HG03442 (cell line): ENCODE results near the gene KCNH2.
"Not testable (repeated sequence)": the region's sequence is repeated elsewhere in the genome, so short reads cannot be mapped to it uniquely, and the experiment has no call there.

ENCODE experiments used
- ATAC-seq: cut with Tn5 transposase; IDR thresholded peaks from one replicate; pipeline ENCODE4 v1.9.1; 2021; ENCODE audit warnings: mild to moderate bottlenecking, moderate library complexity; ENCODE audit not compliant: unreplicated experiment

The KCNH2 gene

DNA sequence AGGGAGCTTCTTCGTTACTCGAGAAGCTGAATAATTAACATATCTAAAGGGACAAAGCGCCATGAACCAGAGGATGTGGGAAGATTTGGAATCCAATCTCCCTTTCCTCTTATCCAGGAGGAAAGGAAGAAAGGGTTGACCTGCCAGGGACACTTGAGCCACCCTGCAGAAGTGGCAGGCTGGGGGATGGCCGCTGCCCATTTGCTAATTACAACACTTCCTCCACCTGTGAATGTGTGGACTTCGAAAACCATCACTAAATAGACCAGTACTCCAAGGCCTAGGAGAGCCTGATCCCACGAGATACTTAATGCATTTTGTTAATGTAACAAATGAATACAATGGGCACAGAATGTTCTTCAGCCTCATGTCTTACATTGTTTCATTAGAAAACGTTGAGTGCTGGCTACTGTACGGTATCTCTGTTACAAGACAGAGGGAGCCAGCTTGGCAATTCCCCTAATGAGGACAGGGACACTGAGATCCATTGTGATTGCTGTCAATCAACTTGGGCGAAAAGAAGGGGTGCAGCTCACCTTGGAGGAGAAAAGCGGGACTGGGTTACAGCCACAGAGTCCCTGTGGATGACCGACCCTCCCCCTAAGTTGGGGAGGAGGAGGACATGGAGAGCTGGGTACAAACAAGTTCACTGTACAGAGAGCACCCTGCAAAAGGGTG lies 66.4 kb downstream of the KCNH2 start:
- no peak for ATAC-seq

DNA sequence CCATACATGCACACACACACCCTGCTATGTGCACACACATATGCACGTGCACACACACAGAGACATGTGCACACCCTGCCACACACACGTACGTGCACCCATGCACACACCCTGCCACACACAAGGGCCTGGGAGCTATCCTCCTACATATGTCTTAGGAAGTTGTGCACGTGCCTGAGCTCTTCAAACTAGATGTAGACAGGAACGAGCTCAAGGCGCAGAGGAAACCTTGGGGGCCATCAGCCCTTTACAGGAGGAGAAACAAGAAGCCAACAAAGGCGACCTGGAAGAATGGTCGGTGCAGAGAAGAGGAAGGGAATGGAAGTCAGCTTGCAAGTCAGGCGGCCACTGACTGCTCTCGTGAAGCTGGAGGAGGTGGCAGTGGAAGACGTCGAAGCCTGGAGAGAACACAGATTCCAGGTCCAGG lies 67.1 kb downstream of the KCNH2 start:
- no peak for ATAC-seq

DNA sequence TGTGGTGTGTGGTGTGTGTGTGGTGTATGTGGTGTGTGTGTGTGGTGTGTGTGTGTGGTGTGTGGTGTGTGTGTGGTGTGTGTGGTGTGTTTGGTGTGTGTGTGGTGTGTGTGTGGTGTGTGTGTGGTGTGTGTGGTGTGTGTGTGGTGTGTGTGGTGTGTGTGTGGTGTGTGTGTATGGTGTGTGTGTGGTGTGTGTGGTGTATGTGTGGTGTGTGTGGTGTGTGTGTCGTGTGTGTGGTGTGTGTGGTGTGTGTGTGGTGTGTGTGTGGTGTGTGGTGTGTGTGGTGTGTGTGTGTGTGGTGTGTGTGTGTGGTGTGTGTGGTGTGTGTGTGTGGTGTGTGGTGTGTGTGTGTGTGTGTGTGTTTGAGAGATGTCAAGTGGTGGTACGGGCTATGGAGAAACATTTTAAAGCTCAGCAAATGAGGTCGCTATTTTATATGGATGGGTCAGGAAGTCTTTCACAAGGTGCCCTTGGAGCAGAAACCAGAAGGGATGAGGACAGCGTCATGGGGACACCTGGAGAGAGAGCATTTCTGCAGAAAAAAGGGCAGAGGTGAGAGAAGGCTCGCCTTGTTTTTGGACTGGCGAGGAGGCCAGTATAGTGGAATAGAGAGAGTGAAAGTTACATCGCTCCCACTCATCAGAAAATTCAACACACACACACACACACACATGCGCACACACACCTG lies 67.7 kb downstream of the KCNH2 start:
- not testable (repeated sequence) for ATAC-seq

DNA sequence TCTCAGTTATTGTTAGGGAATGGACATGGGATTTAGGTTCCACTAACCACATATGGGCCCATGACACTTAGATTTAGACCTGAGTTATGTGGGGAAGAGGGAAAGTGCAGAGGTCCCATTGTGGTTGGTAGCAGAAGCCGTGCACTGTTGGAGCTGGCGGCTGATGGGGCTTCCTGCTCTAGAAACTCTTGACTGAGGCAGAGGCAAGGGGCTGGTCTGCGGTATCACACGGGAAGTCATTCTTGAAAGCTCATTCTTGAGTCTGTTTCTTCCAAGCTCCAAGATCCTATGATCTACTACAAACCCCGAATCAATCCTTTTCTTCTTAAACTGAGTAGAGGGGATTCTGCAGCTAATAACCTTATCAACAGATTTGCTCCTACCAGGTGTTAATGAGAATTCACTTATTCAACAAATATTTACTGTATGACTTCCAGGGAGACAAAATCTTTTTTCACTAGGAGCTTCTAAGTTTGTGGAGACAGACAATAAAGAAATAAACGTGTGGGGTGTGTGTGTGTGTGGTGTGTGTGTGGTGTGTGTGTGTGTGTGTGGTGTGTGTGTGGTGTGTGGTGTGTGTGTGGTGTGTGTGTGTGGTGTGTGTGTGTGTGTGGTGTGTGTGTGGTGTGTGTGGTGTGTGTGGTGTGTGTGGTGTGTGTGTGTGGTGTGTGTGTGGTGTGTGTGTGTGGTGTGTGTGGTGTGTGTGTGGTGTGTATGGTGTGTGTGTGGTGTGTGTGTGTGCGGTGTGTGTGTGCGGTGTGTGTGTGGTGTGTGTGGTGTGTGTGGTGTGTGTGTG lies 68.7 kb downstream of the KCNH2 start:
- ATAC-seq: no peak

DNA sequence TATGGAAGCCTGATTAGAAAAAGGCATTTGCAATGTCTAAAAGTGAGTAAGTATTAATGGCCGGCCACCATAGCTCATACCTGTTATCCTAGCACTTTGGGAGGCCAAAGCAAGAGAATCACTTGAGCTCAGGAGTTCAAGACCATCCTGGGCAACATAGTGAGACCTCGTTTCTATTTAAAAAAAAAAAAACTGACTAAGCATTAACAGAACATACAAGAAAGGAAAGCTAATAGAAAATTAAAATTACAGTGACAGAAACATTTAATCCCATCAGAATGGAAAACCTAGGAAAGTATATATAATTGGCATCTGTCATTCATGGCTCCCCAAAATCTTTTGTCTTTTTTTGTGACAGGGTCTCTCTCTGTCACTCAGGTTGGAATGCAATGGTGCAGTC lies 69.9 kb downstream of the KCNH2 start:
- ATAC-seq: no peak

DNA sequence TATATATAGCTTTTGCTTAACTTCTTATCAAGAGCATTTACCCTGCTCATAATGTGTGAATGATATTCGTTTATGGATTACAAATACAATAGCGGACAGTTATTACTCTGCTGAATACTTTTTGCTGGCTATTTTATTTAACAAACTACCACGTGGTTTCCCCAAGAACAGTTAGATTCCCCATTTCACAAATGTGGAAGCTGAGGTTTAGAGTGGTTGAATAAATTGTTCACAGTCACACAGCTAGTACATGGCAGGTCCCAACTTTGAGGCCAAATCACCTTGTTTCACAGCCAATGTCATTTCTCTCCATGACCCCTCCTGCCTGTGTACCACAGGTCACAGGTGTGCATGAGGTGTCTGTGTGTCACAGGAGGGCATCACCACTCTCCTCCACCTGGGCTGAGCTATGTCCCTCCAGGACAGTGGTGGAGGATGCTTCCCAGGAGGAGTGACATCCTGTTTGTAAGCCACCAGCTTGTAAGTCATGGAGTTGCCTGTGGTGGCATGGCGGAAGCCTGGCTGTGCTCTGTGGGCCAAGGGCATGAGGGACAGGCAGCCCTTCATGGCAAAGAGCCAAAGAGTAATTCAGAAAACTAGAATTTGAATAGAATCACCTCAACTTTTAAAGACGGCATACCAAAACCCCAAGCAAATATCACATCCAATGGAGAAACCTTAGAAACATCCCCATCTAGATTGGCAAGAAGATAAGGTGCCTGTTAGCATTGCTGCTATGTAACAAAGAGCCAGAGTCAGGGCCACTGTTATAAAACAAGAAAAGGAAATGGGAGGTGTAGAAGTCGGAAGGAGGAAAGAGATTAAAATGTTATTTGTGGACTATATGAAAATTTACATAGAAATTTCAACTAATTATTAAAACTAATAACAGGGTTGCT lies 73.9 kb downstream of the KCNH2 start:
- ATAC-seq: no peak

DNA sequence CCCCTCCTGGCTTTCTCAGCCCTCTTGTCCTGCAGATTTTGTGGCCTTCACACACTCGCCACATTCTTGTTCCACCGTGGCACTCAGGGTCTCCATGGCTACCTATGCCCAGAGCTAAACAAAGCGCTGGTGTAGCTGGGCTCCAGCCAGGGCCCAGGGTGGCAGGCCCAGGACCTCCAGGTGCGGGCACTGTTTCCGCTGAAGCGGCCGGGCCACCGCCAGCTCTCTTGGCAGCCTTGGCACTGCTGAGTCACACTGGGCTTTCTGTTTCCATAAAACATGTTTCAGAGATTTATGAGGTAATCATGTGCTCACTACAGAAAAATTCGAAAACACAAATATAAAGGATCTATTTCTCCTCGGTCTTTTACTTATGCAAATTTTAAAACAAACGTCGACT lies 74.5 kb downstream of the KCNH2 start:
- no peak for ATAC-seq

DNA sequence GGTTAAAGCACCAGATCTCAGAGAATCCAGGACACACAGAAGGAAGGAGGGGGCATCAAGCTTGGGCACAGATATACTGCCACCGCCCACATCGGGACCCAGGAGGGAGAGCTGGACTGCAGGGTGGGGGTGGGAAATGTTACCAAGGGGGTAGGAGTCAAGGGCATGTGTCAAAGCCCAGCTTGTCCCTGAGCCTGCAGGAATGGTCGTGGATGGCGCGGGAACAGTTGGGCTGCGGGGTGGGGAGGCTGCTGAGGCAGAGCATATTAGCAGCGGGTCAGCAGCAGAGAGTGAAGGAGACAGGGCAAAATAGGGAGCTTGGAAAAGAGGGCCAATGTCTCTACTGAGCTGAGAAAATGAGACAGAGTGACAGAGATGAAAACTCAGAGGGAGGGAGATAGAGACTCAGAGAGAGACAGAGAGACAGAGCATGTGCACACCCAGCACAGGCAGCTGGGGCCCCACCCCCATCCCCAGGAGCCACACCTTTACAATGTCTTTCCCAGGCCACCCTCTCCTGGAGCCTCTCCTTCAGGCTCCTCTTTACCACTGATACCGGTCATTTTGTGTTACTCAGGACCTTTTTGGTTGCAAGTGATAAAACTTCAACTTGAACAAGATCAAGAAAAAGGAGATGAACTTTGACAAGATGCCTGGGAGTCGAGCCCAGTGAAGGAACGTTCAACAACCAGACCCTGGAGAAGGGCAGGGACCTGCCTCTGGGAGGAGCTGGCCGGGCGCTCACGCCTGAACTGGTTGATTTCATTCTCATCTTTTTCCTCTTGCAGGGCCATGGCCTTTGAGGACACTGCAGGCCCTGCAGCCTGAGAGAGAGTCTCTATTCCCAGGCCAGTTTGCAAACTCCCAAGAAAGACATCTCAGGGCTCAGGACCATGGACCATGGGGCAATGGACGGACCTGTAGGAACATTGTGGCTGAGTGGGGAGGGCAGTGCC lies 75.8 kb downstream of the KCNH2 start:
- ATAC-seq: no peak

DNA sequence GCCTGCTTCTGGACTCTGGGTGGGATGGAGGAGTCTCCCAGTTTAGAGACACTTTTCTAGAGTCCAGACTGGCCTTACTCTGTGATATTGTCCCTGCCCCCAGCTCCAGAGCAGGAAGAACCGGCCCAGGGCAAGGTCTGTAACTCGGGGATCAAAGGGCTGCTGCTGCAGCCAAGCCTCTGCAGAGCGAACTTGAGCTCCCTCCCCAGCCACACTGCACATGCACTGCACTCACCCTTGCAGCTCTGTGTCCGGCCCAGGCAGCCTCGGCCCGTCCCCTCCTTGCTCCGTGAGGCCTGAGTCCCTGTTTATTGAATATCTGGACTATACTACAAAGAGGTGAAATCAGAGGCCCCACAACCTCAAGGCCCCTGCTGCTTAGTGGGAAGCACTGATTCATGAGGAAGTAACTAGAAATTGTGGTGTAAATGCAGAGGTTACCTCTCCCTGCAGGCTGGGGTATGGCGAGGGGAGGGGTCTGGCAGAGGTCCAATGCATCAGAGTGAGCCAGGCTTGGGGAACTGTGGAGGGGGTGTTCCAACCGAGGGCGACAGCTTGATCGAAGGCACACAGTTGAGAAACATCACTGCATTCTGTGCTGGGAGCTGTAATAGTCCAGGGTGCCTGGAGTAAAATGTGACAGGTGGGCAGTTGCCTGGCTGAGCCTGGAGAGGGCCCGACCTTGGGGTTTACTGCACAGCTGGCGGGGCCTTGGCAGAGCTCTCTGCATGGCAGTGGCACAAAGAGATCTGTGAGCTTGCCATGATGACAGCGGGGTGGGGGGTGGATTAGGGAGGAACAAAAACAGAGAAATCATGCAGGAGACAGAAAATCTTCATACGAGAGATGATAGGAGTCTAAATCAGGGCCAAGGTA lies 76.7 kb downstream of the KCNH2 start:
- ATAC-seq: no peak

DNA sequence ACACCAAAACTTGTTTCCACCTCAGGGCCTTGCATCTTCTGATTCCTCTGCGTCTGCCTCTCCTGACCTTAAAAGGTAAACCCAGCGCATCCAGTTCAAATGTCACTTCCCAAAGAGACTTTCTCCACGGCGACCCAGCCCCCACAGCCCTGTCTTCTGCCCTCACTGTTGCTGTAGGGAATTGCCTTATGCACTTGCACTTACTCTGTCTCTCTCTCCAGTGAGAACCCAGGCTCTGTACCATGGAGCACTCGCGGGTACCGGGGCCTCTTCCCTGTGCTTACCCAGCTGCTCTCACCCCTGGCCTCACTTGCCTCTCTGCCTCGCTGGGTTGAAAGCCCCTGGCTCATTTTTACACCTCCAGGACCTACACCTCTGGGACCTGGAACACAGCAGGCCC lies 77.4 kb downstream of the KCNH2 start:
- no peak for ATAC-seq

DNA sequence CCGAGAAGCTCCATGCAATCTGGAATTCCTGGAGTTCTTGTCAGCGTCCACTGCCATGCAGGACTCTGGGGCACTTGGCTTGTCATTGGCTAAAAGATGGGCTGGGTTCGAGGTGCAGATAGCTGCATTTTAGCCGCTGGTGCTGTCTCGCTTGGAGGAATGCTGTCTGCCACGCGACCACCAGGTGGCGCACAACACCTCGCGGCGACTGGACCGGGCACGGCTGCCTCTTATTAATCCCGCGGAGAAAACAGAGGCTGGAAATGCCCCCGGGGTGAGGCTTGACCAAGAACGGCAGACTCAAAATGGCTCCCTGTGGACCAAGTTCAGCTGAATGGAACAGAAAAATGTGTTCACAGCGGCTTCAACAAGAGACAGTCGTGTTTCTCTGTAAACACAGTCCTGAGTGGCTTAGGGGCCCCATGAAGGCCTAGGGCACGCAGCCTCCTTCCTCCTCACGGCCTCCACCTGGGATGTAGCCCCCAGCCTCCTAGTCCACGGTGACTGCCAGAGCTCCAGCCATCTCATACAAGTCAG lies 79.6 kb downstream of the KCNH2 start:
- ATAC-seq: no peak

DNA sequence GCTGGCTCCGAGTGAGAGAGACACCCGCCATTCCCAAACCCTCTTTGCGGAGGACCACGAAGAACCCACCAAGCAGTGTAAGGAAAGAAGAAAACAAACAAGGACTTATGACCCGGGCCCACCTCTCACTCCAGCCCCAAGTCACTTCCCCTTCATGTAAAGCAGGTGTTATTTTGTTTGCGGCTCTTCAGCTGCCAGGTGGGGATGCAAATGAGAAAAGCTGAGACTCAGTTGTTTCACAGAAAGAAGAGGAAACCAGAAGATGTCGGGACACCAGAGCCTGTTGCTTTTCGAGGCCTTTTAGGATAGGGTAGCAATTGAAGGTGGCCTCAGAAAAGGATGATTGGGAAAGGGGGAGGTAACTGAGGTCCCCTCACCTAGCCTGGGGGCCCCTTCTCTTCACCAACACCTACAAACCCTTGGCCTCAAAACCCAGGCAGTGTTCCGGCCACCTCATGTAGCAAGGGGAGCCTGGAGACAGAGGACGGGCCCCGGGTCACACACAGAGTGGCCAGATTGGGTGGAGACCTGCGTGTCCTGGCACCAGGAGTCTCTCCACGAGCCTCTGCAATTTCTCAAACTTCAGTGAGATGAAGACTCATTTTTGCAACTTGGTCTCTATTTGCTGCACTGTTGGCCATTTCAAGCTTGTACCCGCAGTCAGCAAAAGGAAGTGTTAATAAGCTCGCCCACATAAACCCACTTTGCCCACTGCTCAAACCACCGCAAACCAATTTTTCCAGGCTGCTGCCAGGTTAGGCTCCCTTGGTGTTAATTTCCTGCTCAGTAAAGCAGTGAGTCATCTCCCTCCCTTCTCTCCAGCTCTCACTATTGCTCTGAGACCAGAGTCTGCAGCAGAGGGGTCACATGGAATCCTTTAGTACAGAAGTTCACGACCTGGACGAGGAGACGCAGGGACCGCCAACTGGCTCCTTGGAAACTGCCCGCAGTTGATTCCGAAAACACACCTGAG lies 80.3 kb downstream of the KCNH2 start:
- ATAC-seq: no peak

DNA sequence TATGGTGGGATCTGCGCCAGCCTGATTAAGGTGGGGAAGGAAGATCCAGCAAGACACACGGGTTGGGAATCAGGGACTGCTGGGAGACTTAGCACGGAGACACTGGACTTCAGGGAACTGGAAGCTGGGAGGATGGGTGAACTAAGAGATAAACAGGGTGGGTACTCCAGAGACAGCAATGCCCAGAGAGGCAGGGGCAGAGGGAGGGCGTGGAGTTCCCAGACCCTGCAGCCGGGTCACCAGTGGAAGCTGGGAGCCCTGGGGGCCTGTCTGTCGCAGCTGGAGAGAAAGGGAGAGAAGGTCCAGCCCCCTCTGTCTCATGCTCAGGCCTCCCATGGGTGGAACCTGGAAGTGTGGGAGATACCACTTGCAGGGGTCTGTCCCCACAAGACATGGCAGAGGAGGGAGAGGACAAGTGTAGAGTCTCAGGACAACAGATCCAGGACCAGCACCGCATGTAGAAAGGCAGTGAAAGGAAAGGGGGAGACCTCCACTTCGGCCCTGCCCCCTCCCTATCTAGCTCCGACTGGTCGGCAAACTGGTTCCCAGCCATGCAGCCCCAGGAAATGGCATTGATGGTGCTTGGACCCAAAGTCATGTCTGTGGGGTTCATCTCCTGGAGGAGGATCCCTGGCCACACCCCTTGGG lies 81.4 kb downstream of the KCNH2 start:
- no peak for ATAC-seq

DNA sequence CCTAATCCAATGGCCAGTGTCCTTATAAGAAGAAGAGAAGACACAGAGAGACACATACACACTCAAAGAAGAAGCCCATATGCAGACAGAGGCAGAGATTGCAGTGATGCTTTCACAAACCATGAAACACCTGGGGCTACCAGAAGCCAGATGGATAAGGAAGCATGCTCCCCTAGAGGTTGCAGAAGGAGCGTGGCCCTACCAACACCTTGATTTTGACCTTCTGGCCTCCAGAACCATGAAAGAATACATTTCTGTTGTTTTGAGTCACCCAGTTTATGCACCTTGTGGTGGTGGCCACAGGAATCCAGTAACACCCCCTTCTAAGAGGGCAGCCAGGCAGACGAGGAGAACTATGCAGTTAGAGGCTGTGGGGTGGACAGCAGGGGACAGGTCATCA lies 82.3 kb downstream of the KCNH2 start:
- ATAC-seq: no peak
